ENCODE measurements around the gene ZNF837.
"Not testable (repeated sequence)": the region's sequence is repeated elsewhere in the genome, so short reads cannot be mapped to it uniquely, and the experiment has no call there.

Gene ZNF837

GRCh38 chr19:58382997-58383603 lies 2.3 kb upstream of the ZNF837 start:
- Histone ChIP-seq H2AFZ (ENCODE audit: low read depth) (no peak overlapping the region), H3K4me1 (ENCODE audit: low read depth, poor library complexity, severe bottlenecking) (peaks cover 24% of the 10 kb centered on the region), H3K27me3 (ENCODE audit: insufficient read depth, low read depth) (no peaks in the 10 kb centered on the region), H3K9ac (no peak overlapping the region), H3K79me2 (ENCODE audit: insufficient read depth, low read depth) (peaks cover 17% of the 10 kb centered on the region), H4K20me1 (ENCODE audit: insufficient read depth) (no peaks in the 10 kb centered on the region), H3K36me3 (ENCODE audit: insufficient read depth) (peaks cover 1% of the 10 kb centered on the region; the same call in 1 of the 2 replicates), H3K4me2 (no peak overlapping the region), H3K27ac (no peak overlapping the region), H3K4me3 (IDR thresholded peaks at IDR 0.05; ENCODE audit: insufficient read depth, low read depth, low read length) (no peak overlapping the region)
- TF ChIP-seq, protein P1, sequence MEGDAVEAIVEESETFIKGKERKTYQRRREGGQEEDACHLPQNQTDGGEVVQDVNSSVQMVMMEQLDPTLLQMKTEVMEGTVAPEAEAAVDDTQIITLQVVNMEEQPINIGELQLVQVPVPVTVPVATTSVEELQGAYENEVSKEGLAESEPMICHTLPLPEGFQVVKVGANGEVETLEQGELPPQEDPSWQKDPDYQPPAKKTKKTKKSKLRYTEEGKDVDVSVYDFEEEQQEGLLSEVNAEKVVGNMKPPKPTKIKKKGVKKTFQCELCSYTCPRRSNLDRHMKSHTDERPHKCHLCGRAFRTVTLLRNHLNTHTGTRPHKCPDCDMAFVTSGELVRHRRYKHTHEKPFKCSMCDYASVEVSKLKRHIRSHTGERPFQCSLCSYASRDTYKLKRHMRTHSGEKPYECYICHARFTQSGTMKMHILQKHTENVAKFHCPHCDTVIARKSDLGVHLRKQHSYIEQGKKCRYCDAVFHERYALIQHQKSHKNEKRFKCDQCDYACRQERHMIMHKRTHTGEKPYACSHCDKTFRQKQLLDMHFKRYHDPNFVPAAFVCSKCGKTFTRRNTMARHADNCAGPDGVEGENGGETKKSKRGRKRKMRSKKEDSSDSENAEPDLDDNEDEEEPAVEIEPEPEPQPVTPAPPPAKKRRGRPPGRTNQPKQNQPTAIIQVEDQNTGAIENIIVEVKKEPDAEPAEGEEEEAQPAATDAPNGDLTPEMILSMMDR (conservative IDR thresholded peaks at IDR 0.05; ENCODE audit: low read depth, low read length), result no peak

GRCh38 chr19:58381460-58382212 lies 806 bp upstream of the ZNF837 start:
- H2AFZ ChIP-seq (ENCODE audit: low read depth), result peak overlapping the region; percentile 62; the same call in 1 of the 2 replicates

DNA sequence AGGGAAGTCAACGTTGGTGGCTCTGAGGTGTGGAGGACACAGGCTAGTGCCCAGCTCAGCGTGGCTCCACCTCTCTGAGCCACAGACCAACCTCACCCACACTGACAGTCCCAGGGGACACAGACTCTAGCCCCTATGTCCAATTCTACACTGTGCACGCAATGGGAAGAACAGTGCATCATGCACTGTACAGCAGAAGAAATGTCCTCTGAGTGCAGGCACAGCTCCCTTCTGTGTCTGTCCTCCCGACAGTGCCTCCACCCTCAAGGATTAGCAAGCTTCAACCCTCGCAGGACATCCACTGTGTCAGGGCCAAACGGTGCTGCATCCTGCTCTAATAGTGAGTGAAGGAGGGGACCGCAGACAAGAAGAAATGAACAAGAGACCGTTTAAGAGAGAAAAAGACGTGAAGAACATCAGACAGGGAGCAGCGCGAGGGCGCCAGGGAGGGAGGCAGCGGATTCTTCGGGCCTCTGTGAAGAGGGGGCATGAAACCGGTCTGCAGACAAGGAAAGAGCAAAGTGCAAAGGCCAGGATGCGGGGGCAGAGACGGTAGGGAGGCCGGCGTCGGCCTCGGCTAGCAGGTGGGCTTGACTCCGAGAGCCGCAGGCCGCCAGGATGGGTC lies 681 bp downstream of the ZNF837 start:
- Histone ChIP-seq H2AFZ (ENCODE audit: low read depth) (peak overlapping the region; percentile 93), H3K4me1 (ENCODE audit: low read depth, poor library complexity, severe bottlenecking) (peaks cover 14% of the 10 kb centered on the region), H3K36me3 (ENCODE audit: insufficient read depth) (no peaks in the 10 kb centered on the region), H4K20me1 (ENCODE audit: insufficient read depth) (no peaks in the 10 kb centered on the region), H3K9ac (peak overlapping the region; percentile 83; the same call in 1 of the 2 replicates), H3K4me3 (IDR thresholded peaks at IDR 0.05; ENCODE audit: insufficient read depth, low read depth, low read length) (peak overlapping the region; percentile 22), H3K27me3 (ENCODE audit: insufficient read depth, low read depth) (no peaks in the 10 kb centered on the region), H3K27ac (peak overlapping the region; percentile 82), H3K79me2 (ENCODE audit: insufficient read depth, low read depth) (peaks cover 6% of the 10 kb centered on the region; the same call in 1 of the 2 replicates), H3K4me2 (peak overlapping the region; percentile 100)
- TF ChIP-seq, protein P1 (conservative IDR thresholded peaks at IDR 0.05; ENCODE audit: low read depth, low read length), result no peak

More at GRCh38 chr19:58381460-58382212, 806 bp upstream of the ZNF837 start:
- Histone ChIP-seq H3K4me2 (peak overlapping the region; percentile 99), H4K20me1 (ENCODE audit: insufficient read depth) (no peaks in the 10 kb centered on the region), H3K9ac (peak overlapping the region; percentile 83), H3K36me3 (ENCODE audit: insufficient read depth) (no peaks in the 10 kb centered on the region), H3K27me3 (ENCODE audit: insufficient read depth, low read depth) (no peaks in the 10 kb centered on the region), H3K4me1 (ENCODE audit: low read depth, poor library complexity, severe bottlenecking) (peaks cover 21% of the 10 kb centered on the region), H3K4me3 (IDR thresholded peaks at IDR 0.05; ENCODE audit: insufficient read depth, low read depth, low read length) (no peak overlapping the region), H3K27ac (peak overlapping the region; percentile 82), H3K79me2 (ENCODE audit: insufficient read depth, low read depth) (peaks cover 6% of the 10 kb centered on the region; the same call in 1 of the 2 replicates)
- TF ChIP-seq, protein P1 (conservative IDR thresholded peaks at IDR 0.05; ENCODE audit: low read depth, low read length), result no peak

DNA sequence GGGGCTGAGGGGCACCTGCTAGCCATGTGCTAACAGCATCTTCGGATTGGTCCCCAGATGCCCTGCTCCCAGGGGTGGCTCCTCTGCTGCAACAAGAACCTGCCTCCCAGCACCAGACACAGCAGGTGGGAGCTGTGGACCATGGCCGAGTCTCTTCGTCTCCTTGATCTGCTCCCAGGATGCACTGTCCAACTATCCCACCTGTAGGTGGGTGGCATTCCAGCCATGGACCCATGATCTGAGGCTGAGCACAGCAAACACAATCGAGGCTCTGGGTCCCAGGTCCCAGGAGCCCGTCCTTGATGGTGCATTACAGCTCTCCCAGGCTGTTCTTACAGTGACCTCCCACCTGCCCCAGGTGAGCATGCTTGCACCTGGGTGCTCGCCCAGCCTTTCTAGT lies 1.6 kb downstream of the ZNF837 start:
- Histone ChIP-seq H3K4me1 (ENCODE audit: low read depth, poor library complexity, severe bottlenecking) (peaks cover 14% of the 10 kb centered on the region), H4K20me1 (ENCODE audit: insufficient read depth) (no peaks in the 10 kb centered on the region), H3K4me3 (IDR thresholded peaks at IDR 0.05; ENCODE audit: insufficient read depth, low read depth, low read length) (no peak overlapping the region), H3K27me3 (ENCODE audit: insufficient read depth, low read depth) (no peaks in the 10 kb centered on the region), H3K27ac (no peak overlapping the region), H3K4me2 (peak overlapping the region; percentile 100; the same call in 1 of the 2 replicates), H3K9ac (no peak overlapping the region), H3K79me2 (ENCODE audit: insufficient read depth, low read depth) (peaks cover 6% of the 10 kb centered on the region; the same call in 1 of the 2 replicates), H2AFZ (ENCODE audit: low read depth) (no peak overlapping the region), H3K36me3 (ENCODE audit: insufficient read depth) (no peaks in the 10 kb centered on the region)
- TF ChIP-seq, protein P1 (conservative IDR thresholded peaks at IDR 0.05; ENCODE audit: low read depth, low read length), result no peak

DNA sequence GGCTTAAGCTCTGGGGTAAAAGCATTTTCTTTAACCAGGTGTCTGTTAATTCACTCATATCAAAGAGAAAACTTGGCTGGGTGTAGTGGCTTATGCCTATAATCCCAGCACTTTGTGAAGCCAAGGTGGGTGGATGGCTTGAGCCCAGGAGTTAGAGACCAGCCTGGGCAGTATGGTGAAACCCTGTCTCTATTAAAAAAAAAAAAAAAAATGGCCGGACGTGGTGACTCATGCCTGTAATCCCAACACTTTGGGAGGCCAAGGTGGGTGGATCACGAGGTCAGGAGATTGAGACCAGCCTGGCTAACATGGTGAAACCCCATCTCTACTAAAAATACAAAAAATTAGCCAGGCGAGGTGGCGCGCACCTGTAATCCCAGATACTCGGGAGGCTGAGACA lies 4.1 kb downstream of the ZNF837 start:
- H3K4me3 ChIP-seq (IDR thresholded peaks at IDR 0.05; ENCODE audit: insufficient read depth, low read depth, low read length); H3K9ac ChIP-seq; H3K27ac ChIP-seq; H4K20me1 ChIP-seq (ENCODE audit: insufficient read depth); H3K4me1 ChIP-seq (ENCODE audit: low read depth, poor library complexity, severe bottlenecking); H3K4me2 ChIP-seq; H2AFZ ChIP-seq (ENCODE audit: low read depth); H3K27me3 ChIP-seq (ENCODE audit: insufficient read depth, low read depth); H3K36me3 ChIP-seq (ENCODE audit: insufficient read depth); H3K79me2 ChIP-seq (ENCODE audit: insufficient read depth, low read depth): not testable (repeated sequence)

All from KMS-11 (cell line).